Measurements from ENCODE around the gene PHTF1.

The PHTF1 gene

GRCh38 chr1:113759333-113760101 lies at the start of gene PHTF1:
Gene PHTF1 (minus strand): TSS chr1:113759486. CDS start chr1:113758703, 783 bp downstream.
- DNase-seq (ENCODE audit: low spot score): peak; percentile 93

GRCh38 chr1:113808450-113809195 lies 49.3 kb upstream of the PHTF1 start:
- DNase-seq (ENCODE audit: low spot score): no peak

GRCh38 chr1:113805639-113806038 lies 46.4 kb upstream of the PHTF1 start:
- no peak for DNase-seq (ENCODE audit: low spot score)

- no peak for DNase-seq (ENCODE audit: low spot score)
Measured at GRCh38 chr1:113805256-113805531, 45.9 kb upstream of the PHTF1 start.

GRCh38 chr1:113804421-113805255 lies 45.4 kb upstream of the PHTF1 start:
- peak; percentile 43 for DNase-seq (ENCODE audit: low spot score)

- no peak for DNase-seq (ENCODE audit: low spot score)
Measured at GRCh38 chr1:113802367-113803007, 43.2 kb upstream of the PHTF1 start.

GRCh38 chr1:113800487-113800886 lies 41.2 kb upstream of the PHTF1 start:
- DNase-seq (ENCODE audit: low spot score): no peak

- no peak for DNase-seq (ENCODE audit: low spot score)
Measured at GRCh38 chr1:113797472-113797871, 38.2 kb upstream of the PHTF1 start.

GRCh38 chr1:113793878-113794834 lies 34.9 kb upstream of the PHTF1 start:
- no peak for DNase-seq (ENCODE audit: low spot score)

- peak; percentile 58 for DNase-seq (ENCODE audit: low spot score)
Measured at GRCh38 chr1:113792986-113793385, 33.7 kb upstream of the PHTF1 start.

- DNase-seq (ENCODE audit: low spot score): no peak
Measured at GRCh38 chr1:113792471-113792870, 33.2 kb upstream of the PHTF1 start.

GRCh38 chr1:113788802-113789201 lies 29.5 kb upstream of the PHTF1 start:
- no peak for DNase-seq (ENCODE audit: low spot score)

- DNase-seq (ENCODE audit: low spot score): no peak
Measured at GRCh38 chr1:113787663-113788062, 28.4 kb upstream of the PHTF1 start.

- DNase-seq (ENCODE audit: low spot score): no peak
Measured at GRCh38 chr1:113786069-113786468, 26.8 kb upstream of the PHTF1 start.

- no peak for DNase-seq (ENCODE audit: low spot score)
Measured at GRCh38 chr1:113784104-113784779, 25.0 kb upstream of the PHTF1 start.

- DNase-seq (ENCODE audit: low spot score): peak; percentile 29
Measured at GRCh38 chr1:113783254-113784103, 24.2 kb upstream of the PHTF1 start.

- DNase-seq (ENCODE audit: low spot score): no peak
Measured at GRCh38 chr1:113782406-113782805, 23.1 kb upstream of the PHTF1 start.

- DNase-seq (ENCODE audit: low spot score): peak; percentile 9
Measured at GRCh38 chr1:113780374-113781146, 21.3 kb upstream of the PHTF1 start.

GRCh38 chr1:113779542-113779941 lies 20.3 kb upstream of the PHTF1 start:
- DNase-seq (ENCODE audit: low spot score): no peak
